HCT116 (cell line): ENCODE results near the gene AK2.

Source experiments
- CEBPB ChIP-seq: IDR thresholded peaks from 2 replicates; pipeline ENCODE4 v1.6.1; 2012; ENCODE audit warnings: low read depth
- EZH2phosphoT487 ChIP-seq: fragments of 200-600 bp; IDR thresholded peaks from 2 replicates; pipeline ENCODE4 v1.6.1; 2018; ENCODE audit warnings: antibody characterized with exemption, borderline replicate concordance
- POLR2A ChIP-seq: IDR thresholded peaks from 2 replicates; pipeline ENCODE4 v1.7.0; 2011; ENCODE audit warnings: borderline replicate concordance; ENCODE audit not compliant: insufficient read depth, insufficient read length; ENCODE audit errors: extremely low read depth
- POLR2AphosphoS5 ChIP-seq: IDR thresholded peaks from 2 replicates; pipeline ENCODE4 v1.6.1; 2011; ENCODE audit warnings: mild to moderate bottlenecking, low read depth, low read length, moderate library complexity
- RAD21 ChIP-seq: IDR thresholded peaks from 2 replicates; pipeline ENCODE4 v1.6.1; 2012; ENCODE audit warnings: low read depth, mild to moderate bottlenecking
- SRF ChIP-seq: IDR thresholded peaks from 2 replicates; pipeline ENCODE4 v1.6.1; 2012; ENCODE audit warnings: low read depth
- YY1 ChIP-seq: IDR thresholded peaks from 2 replicates; pipeline ENCODE4 v1.6.1; 2011; ENCODE audit warnings: low read length, low read depth, moderate library complexity, mild to moderate bottlenecking; ENCODE audit not compliant: insufficient replicate concordance; ENCODE audit errors: extremely low read depth
- ZFX ChIP-seq: fragments of 450-650 bp; IDR thresholded peaks from 2 replicates; pipeline ENCODE4 v1.6.1; 2017
- ZNF274 ChIP-seq: fragments of 200-500 bp; sonication (Bioruptor generic); IDR thresholded peaks from 2 replicates; pipeline ENCODE4 v1.6.1; 2014; ENCODE audit warnings: mild to moderate bottlenecking, low read depth, low read length, inconsistent platforms
- TF ChIP-seq, protein P1 (sequence below), 3 experiments: fragments of 200-600 bp in 1 of 3; sonication (generic) in 1 of 3; IDR thresholded peaks in 2 of 3; conservative IDR thresholded peaks in 1 of 3; 2 replicates each; pipeline ENCODE4 v1.5.1; 2012 to 2017; ENCODE audit warnings: low read depth in 2 of 3, low read length in 2 of 3, antibody characterized with exemption in 1 of 3, borderline replicate concordance in 1 of 3, control low read depth in 1 of 3, mild to moderate bottlenecking in 1 of 3, mixed read lengths in 1 of 3, mixed run types in 1 of 3, moderate library complexity in 1 of 3; ENCODE audit not compliant: insufficient read depth in 1 of 3
- TF ChIP-seq, protein P2 (sequence below): IDR thresholded peaks from 2 replicates; pipeline ENCODE4 v1.6.1; 2012
- TF ChIP-seq, protein P3 (sequence below): IDR thresholded peaks from 2 replicates; pipeline ENCODE4 v1.6.1; 2012; ENCODE audit warnings: low read depth

DNA sequence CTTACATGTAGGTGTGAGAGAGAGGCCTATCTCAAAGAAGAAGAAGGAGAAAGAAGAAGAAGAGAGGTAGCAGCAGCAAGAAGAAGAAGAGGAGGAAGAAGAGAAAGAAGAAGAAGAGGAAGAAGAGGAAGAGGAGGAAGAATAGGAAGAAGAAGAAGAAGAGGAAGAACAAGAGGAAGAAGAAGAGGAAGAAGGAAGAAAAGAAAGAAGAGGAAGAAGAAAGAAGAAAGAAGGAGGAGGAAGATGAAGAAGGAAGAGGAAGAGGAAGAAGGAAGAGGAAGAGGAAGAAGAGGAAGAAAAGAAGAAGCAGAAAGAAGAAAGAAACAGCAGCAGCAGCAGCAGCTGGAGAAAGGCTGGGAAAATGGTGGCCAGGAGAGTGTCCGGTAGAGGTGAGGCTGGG, 33.9 kb upstream of the AK2 start:
- TF ChIP-seq, protein P1, sequence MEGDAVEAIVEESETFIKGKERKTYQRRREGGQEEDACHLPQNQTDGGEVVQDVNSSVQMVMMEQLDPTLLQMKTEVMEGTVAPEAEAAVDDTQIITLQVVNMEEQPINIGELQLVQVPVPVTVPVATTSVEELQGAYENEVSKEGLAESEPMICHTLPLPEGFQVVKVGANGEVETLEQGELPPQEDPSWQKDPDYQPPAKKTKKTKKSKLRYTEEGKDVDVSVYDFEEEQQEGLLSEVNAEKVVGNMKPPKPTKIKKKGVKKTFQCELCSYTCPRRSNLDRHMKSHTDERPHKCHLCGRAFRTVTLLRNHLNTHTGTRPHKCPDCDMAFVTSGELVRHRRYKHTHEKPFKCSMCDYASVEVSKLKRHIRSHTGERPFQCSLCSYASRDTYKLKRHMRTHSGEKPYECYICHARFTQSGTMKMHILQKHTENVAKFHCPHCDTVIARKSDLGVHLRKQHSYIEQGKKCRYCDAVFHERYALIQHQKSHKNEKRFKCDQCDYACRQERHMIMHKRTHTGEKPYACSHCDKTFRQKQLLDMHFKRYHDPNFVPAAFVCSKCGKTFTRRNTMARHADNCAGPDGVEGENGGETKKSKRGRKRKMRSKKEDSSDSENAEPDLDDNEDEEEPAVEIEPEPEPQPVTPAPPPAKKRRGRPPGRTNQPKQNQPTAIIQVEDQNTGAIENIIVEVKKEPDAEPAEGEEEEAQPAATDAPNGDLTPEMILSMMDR (IDR thresholded peaks at IDR 0.05 in 2 of 3, conservative IDR thresholded peaks at IDR 0.05 in 1 of 3; ENCODE audit: borderline replicate concordance in 1 of 3, insufficient read depth in 1 of 3, low read depth in 2 of 3, low read length in 2 of 3), result no peak
- TF ChIP-seq ZFX (no peak), ZNF274 (no peak), EZH2phosphoT487 (no peak), CEBPB (no peak), POLR2A (no peak), RAD21 (no peak), POLR2AphosphoS5 (no peak), YY1 (no peak), SRF (no peak)
- TF ChIP-seq, protein P2, sequence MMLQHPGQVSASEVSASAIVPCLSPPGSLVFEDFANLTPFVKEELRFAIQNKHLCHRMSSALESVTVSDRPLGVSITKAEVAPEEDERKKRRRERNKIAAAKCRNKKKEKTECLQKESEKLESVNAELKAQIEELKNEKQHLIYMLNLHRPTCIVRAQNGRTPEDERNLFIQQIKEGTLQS, result no peak
- TF ChIP-seq, protein P3, sequence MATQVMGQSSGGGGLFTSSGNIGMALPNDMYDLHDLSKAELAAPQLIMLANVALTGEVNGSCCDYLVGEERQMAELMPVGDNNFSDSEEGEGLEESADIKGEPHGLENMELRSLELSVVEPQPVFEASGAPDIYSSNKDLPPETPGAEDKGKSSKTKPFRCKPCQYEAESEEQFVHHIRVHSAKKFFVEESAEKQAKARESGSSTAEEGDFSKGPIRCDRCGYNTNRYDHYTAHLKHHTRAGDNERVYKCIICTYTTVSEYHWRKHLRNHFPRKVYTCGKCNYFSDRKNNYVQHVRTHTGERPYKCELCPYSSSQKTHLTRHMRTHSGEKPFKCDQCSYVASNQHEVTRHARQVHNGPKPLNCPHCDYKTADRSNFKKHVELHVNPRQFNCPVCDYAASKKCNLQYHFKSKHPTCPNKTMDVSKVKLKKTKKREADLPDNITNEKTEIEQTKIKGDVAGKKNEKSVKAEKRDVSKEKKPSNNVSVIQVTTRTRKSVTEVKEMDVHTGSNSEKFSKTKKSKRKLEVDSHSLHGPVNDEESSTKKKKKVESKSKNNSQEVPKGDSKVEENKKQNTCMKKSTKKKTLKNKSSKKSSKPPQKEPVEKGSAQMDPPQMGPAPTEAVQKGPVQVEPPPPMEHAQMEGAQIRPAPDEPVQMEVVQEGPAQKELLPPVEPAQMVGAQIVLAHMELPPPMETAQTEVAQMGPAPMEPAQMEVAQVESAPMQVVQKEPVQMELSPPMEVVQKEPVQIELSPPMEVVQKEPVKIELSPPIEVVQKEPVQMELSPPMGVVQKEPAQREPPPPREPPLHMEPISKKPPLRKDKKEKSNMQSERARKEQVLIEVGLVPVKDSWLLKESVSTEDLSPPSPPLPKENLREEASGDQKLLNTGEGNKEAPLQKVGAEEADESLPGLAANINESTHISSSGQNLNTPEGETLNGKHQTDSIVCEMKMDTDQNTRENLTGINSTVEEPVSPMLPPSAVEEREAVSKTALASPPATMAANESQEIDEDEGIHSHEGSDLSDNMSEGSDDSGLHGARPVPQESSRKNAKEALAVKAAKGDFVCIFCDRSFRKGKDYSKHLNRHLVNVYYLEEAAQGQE, result no peak
